IMR-90 (cell line): ENCODE data around the gene ADAMTS17. TPM values are rescaled to one million over a fixed set of nuclear protein-coding genes. Genes with fewer than 3 reads are reported as not detected.

Experiments used
- ATAC-seq: fragments of 200-7000 bp; cut with Tn5 transposase; 2 replicates; pipeline ENCODE4 v1.9.1; 2020; ENCODE audit warnings: low read depth, mild to moderate bottlenecking, moderate library complexity
- BruUV-seq: library from RNA; stranded (reverse); fragments of 400-500 nt; replicated peaks from 2 replicates; lab custom pipeline; 2021; lab: Mats Ljungman, UMichigan
- CTCF ChIA-PET: fragments of 300-600 bp; formaldehyde crosslinking; extraction: SDS; loops from one replicate; lab custom pipeline; 2021; ENCODE audit warnings: antibody characterized with exemption; lab: Yijun Ruan, JAX
- POLR2A ChIA-PET: fragments of 300-600 bp; sonication (Branson Sonifier 250); formaldehyde crosslinking; loops from one replicate; lab custom pipeline; 2022; ENCODE audit warnings: antibody characterized with exemption; ENCODE audit not compliant: unreplicated experiment; lab: Charles Lee
- DNase-seq: peaks from one replicate; pipeline ENCODE4 v3.0.0; 2013
- H2AFZ ChIP-seq: replicated peaks from 2 replicates; pipeline ENCODE3; 2013; ENCODE audit warnings: low read length, mild to moderate bottlenecking; ENCODE audit not compliant: poor library complexity
- H2AK5ac ChIP-seq: 2 replicates; pipeline ENCODE4 v1.6.1; 2013; ENCODE audit warnings: low read depth, low read length, inconsistent platforms
- H2AK9ac ChIP-seq: replicated peaks from 2 replicates; pipeline ENCODE3; 2013; ENCODE audit warnings: mild to moderate bottlenecking, low read depth, low read length, moderate library complexity; ENCODE audit not compliant: poor library complexity
- H2BK120ac ChIP-seq: 2 replicates; pipeline ENCODE4 v1.6.1; 2013; ENCODE audit warnings: low read depth, low read length, inconsistent platforms
- H2BK15ac ChIP-seq: 3 replicates; pipeline ENCODE4 v1.6.1; 2013; ENCODE audit warnings: low read depth, low read length, inconsistent platforms
- H2BK20ac ChIP-seq: 2 replicates; pipeline ENCODE4 v1.6.1; 2013; ENCODE audit warnings: low read depth, mild to moderate bottlenecking, inconsistent platforms, low read length, moderate library complexity
- H2BK5ac ChIP-seq: 2 replicates; pipeline ENCODE4 v1.6.1; 2013; ENCODE audit warnings: mild to moderate bottlenecking, low read depth, low read length, inconsistent platforms; ENCODE audit not compliant: poor library complexity, severe bottlenecking
- H3K14ac ChIP-seq: replicated peaks from 2 replicates; pipeline ENCODE4 v1.6.1; 2013; ENCODE audit warnings: low read depth, low read length, inconsistent platforms
- H3K18ac ChIP-seq: 2 replicates; pipeline ENCODE4 v1.6.1; 2013; ENCODE audit warnings: low read depth, low read length, control low read depth
- H3K23ac ChIP-seq: 2 replicates; pipeline ENCODE4 v1.6.1; 2013; ENCODE audit warnings: low read depth, low read length, inconsistent platforms
- H3K27ac ChIP-seq: 2 replicates; pipeline ENCODE4 v1.5.1; 2013; ENCODE audit warnings: mild to moderate bottlenecking, control low read depth, low read length; ENCODE audit not compliant: insufficient read depth
- H3K27me3 ChIP-seq: 2 replicates; pipeline ENCODE4 v1.6.1; 2013; ENCODE audit warnings: low read length; ENCODE audit not compliant: control insufficient read depth, insufficient read depth
- H3K36me3 ChIP-seq: 2 replicates; pipeline ENCODE4 v1.6.1; 2013; ENCODE audit warnings: low read length, mixed read lengths; ENCODE audit not compliant: control insufficient read depth, insufficient read depth
- H3K4ac ChIP-seq: 2 replicates; pipeline ENCODE4 v1.6.1; 2013; ENCODE audit warnings: low read depth, low read length, inconsistent platforms
- H3K4me1 ChIP-seq: 2 replicates; pipeline ENCODE4 v1.6.1; 2013; ENCODE audit warnings: low read length, mixed read lengths; ENCODE audit not compliant: control insufficient read depth, insufficient read depth
- H3K4me2 ChIP-seq: 2 replicates; pipeline ENCODE4 v1.6.1; 2013; ENCODE audit warnings: low read depth, mild to moderate bottlenecking, control low read depth, low read length, moderate library complexity
- H3K4me3 ChIP-seq: 2 replicates; pipeline ENCODE4 v1.5.1; 2013; ENCODE audit warnings: low read depth, mild to moderate bottlenecking, control low read depth, low read length, moderate library complexity; ENCODE audit not compliant: insufficient read depth
- H3K56ac ChIP-seq: 2 replicates; pipeline ENCODE4 v1.6.1; 2013; ENCODE audit warnings: low read length, inconsistent platforms; ENCODE audit not compliant: insufficient read depth; ENCODE audit errors: extremely low read depth
- H3K79me1 ChIP-seq, 2 experiments: 2 replicates each; pipeline ENCODE4 v1.6.1; 2013; ENCODE audit warnings: low read length in 2 of 2, inconsistent platforms in 1 of 2, low read depth in 1 of 2
- H3K9ac ChIP-seq: 2 replicates; pipeline ENCODE4 v1.6.1; 2013; ENCODE audit warnings: low read depth, low read length, control low read depth
- H3K9me1 ChIP-seq: 2 replicates; pipeline ENCODE4 v1.6.1; 2013; ENCODE audit warnings: low read length, inconsistent platforms; ENCODE audit not compliant: insufficient read depth
- H3K9me3 ChIP-seq: 2 replicates; pipeline ENCODE4 v1.6.1; 2013; ENCODE audit warnings: low read length; ENCODE audit not compliant: control insufficient read depth, insufficient read depth
- H4K20me1 ChIP-seq: 2 replicates; pipeline ENCODE4 v1.6.1; 2013; ENCODE audit warnings: low read length, inconsistent platforms; ENCODE audit not compliant: insufficient read depth
- H4K5ac ChIP-seq: 2 replicates; pipeline ENCODE4 v1.6.1; 2013; ENCODE audit warnings: mild to moderate bottlenecking, low read depth, low read length, control low read depth
- H4K8ac ChIP-seq, 2 experiments: 2 replicates each; pipeline ENCODE4 v1.6.1; 2013; ENCODE audit warnings: low read depth in 2 of 2, low read length in 2 of 2, control low read depth in 1 of 2, inconsistent platforms in 1 of 2
- H4K91ac ChIP-seq: 2 replicates; pipeline ENCODE4 v1.6.1; 2013; ENCODE audit warnings: low read depth, low read length, inconsistent platforms; ENCODE audit not compliant: insufficient read depth
- ELK1 ChIP-seq: fragments of 150-350 bp; IDR thresholded peaks from 2 replicates; pipeline ENCODE4 v1.6.1; 2016; ENCODE audit warnings: low read depth, mild to moderate bottlenecking, low read length, moderate library complexity, borderline replicate concordance
- RFX5 ChIP-seq: IDR thresholded peaks from 2 replicates; pipeline ENCODE4 v1.8.0; 2012; ENCODE audit warnings: low read depth, mild to moderate bottlenecking, low read length, moderate library complexity
- SMC3 ChIP-seq: fragments of 150-350 bp; IDR thresholded peaks from 2 replicates; pipeline ENCODE4 v1.6.1; 2016; ENCODE audit warnings: low read depth, mild to moderate bottlenecking, antibody characterized with exemption, low read length, moderate library complexity
- WGBS, 2 experiments: methylation state at CpG; one replicate each; pipeline versions ENCODE4 v1.1.5 to v1.1.7; 2013; ENCODE audit warnings: missing lambda C conversion rate in 2 of 2; ENCODE audit not compliant: insufficient read length in 1 of 2; ENCODE audit errors: extremely low coverage in 2 of 2; 5-methylcytosine and 5-hydroxymethylcytosine counted together
- dilution Hi-C: fragments of 300-500 bp; cut with HindIII; formaldehyde crosslinking; loops from one replicate; pipeline ENCODE4 v1.14.3; 2018; ENCODE audit warnings: low sequenced_read_pairs; ENCODE audit not compliant: unreplicated experiment
- in situ Hi-C: fragments of 300-500 bp; cut with MboI; formaldehyde crosslinking; loops from 3 replicates; pipeline ENCODE4 v1.14.3; 2019; ENCODE audit warnings: low sequenced_read_pairs, inconsistent platforms, mixed read lengths
- intact Hi-C: fragments of 100-400 bp; cut with micrococcal nuclease; formaldehyde crosslinking; loops from 2 replicates; pipeline ENCODE4 v1.10.0; 2022
- polyA plus RNA-seq, 3 experiments: library from polyadenylated mRNA; depleted of rRNA; stranded (reverse); fragments of >200 nt; gene quantifications; 2 replicates each; pipeline ENCODE4 v1.2.3, GENCODE V29; 2012; ENCODE audit warnings: low replicate concordance in 1 of 3
- total RNA-seq: library from RNA; depleted of rRNA; stranded (reverse); fragments of >200 nt; gene quantifications from 2 replicates; pipeline ENCODE4 v1.2.3, GENCODE V29; 2012

Gene ADAMTS17
- total and polyA plus RNA-seq, 2 of the 4 experiments (the other 2 are of a cell fraction) = 0.03 TPM; not detected in 1

GRCh38 chr15:100216182-100216581 is 125.6 kb downstream of the ADAMTS17 start:
- Histone ChIP-seq H2BK5ac (no peak overlapping the region), H4K8ac (no peak overlapping the region), H3K23ac (no peak overlapping the region), H3K9me3 (peaks cover 21% of the 10 kb centered on the region), H3K14ac (no peak overlapping the region), H3K36me3 (no peaks in the 10 kb centered on the region), H3K79me1 (no peaks in the 10 kb centered on the region), H3K9ac (no peak overlapping the region), H2AFZ (no peak overlapping the region), H3K4me3 (no peak overlapping the region), H2BK120ac (no peak overlapping the region), H2BK20ac (no peak overlapping the region), H3K18ac (no peak overlapping the region), H3K27me3 (no peaks in the 10 kb centered on the region), H2AK5ac (no peak overlapping the region), H3K4me1 (no peaks in the 10 kb centered on the region), H3K4me2 (no peak overlapping the region), H3K4ac (no peak overlapping the region), H4K91ac (no peak overlapping the region), H3K9me1 (no peaks in the 10 kb centered on the region), H4K20me1 (no peaks in the 10 kb centered on the region), H3K56ac (no peak overlapping the region), H4K5ac (no peak overlapping the region), H3K27ac (no peak overlapping the region), H2BK15ac (no peak overlapping the region), H2AK9ac (no peak overlapping the region)
- in situ Hi-C loops = no loop called here
- POLR2A ChIA-PET = no interaction called here
- TF ChIP-seq SMC3 (no peak), ELK1 (no peak), RFX5 (no peak)
- dilution Hi-C loops = no loop called here
- intact Hi-C loops = no loop called here
- BruUV-seq = no TSS peak
- ATAC-seq (no peak), DNase-seq (no peak)
- 78% methylated on average over 3 of the region's 8 CpGs; no CpG with 5 or more reads in 1 of the 2 experiments for WGBS, 2 experiments
- CTCF ChIA-PET = no interaction called here
